KG1 (cell line): ENCODE results near the gene SIPA1L3.
"Not testable (repeated sequence)": the region's sequence is repeated elsewhere in the genome, so short reads cannot be mapped to it uniquely, and the experiment has no call there.

Experiments used
- DNase-seq: peaks from one replicate; lab custom pipeline; 2025; lab: John Stamatoyannopoulos, UW

SIPA1L3 gene

GRCh38 chr19:38020311-38020710 is 113.3 kb downstream of the SIPA1L3 start:
- DNase-seq, result peak; percentile 44

- no peak for DNase-seq
Measured at GRCh38 chr19:38021352-38021751, 114.3 kb downstream of the SIPA1L3 start.

GRCh38 chr19:38022791-38023670 is 116.0 kb downstream of the SIPA1L3 start:
- DNase-seq, result no peak

GRCh38 chr19:38023671-38024541 is 116.9 kb downstream of the SIPA1L3 start:
- DNase-seq, result no peak

GRCh38 chr19:38024992-38025908 is 118.2 kb downstream of the SIPA1L3 start:
- no peak for DNase-seq

GRCh38 chr19:38025909-38026307 is 118.9 kb downstream of the SIPA1L3 start:
- DNase-seq, result no peak

- no peak for DNase-seq
Measured at GRCh38 chr19:38028913-38029510, 122.0 kb downstream of the SIPA1L3 start.

GRCh38 chr19:38030001-38030400 is 123.0 kb downstream of the SIPA1L3 start:
- not testable (repeated sequence) for DNase-seq

- no peak for DNase-seq
Measured at GRCh38 chr19:38030686-38031422, 123.8 kb downstream of the SIPA1L3 start.

GRCh38 chr19:38031423-38031770 is 124.4 kb downstream of the SIPA1L3 start:
- no peak for DNase-seq

GRCh38 chr19:38032151-38032550 is 125.1 kb downstream of the SIPA1L3 start:
- DNase-seq, result no peak

- no peak for DNase-seq
Measured at GRCh38 chr19:38032951-38033350, 125.9 kb downstream of the SIPA1L3 start.

- no peak for DNase-seq
Measured at GRCh38 chr19:38033658-38034491, 126.9 kb downstream of the SIPA1L3 start.

GRCh38 chr19:38034492-38034860 is 127.5 kb downstream of the SIPA1L3 start:
- DNase-seq, result no peak

- DNase-seq, result no peak
Measured at GRCh38 chr19:38035515-38036495, 128.8 kb downstream of the SIPA1L3 start.

- no peak for DNase-seq
Measured at GRCh38 chr19:38036707-38037611, 130.0 kb downstream of the SIPA1L3 start.

GRCh38 chr19:38039966-38040365 is 133.0 kb downstream of the SIPA1L3 start:
- DNase-seq, result no peak

GRCh38 chr19:38042132-38042531 is 135.1 kb downstream of the SIPA1L3 start:
- no peak for DNase-seq
